Measurements from ENCODE around the gene ZNF213. TPM values are rescaled to one million over a fixed set of nuclear protein-coding genes. Genes with fewer than 3 reads are reported as not detected.

ZNF213 gene
- total RNA-seq, 2 experiments from 2014 or later: 6.1 to 7.5 TPM

GRCh38 chr16:3087243-3088235, 47.3 kb upstream of the ZNF213 start:
- intact Hi-C loops (cut with micrococcal nuclease): no loop called here
- ATAC-seq: peak; percentile 39
- no peaks in the 10 kb centered on the region for H3K9me3 Mint-ChIP-seq
- no peaks in the 10 kb centered on the region for H3K36me3 Mint-ChIP-seq (ENCODE audit: low read depth)
- ChIA-PET CTCF (interaction anchor here (0.8 to 1.7 kb wide), 4 partner anchors 9 to 42 kb away, joined by 3 to 9 read pairs (median 5); no protein-coding TSS in a partner anchor), POLR2A (interaction anchor here (1.2 to 2.9 kb wide), 4 partner anchors 10 to 40 kb away, joined by 3 to 13 read pairs (median 8); no protein-coding TSS in a partner anchor)
- H3K4me1 Mint-ChIP-seq (ENCODE audit: low read depth): peaks cover 25% of the 10 kb centered on the region
- H3K4me3 Mint-ChIP-seq: no peak overlapping the region
- H3K27ac Mint-ChIP-seq: peak overlapping the region; percentile 37
- no peaks in the 10 kb centered on the region for H3K27me3 Mint-ChIP-seq
- TF ChIP-seq, protein P1, sequence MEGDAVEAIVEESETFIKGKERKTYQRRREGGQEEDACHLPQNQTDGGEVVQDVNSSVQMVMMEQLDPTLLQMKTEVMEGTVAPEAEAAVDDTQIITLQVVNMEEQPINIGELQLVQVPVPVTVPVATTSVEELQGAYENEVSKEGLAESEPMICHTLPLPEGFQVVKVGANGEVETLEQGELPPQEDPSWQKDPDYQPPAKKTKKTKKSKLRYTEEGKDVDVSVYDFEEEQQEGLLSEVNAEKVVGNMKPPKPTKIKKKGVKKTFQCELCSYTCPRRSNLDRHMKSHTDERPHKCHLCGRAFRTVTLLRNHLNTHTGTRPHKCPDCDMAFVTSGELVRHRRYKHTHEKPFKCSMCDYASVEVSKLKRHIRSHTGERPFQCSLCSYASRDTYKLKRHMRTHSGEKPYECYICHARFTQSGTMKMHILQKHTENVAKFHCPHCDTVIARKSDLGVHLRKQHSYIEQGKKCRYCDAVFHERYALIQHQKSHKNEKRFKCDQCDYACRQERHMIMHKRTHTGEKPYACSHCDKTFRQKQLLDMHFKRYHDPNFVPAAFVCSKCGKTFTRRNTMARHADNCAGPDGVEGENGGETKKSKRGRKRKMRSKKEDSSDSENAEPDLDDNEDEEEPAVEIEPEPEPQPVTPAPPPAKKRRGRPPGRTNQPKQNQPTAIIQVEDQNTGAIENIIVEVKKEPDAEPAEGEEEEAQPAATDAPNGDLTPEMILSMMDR (IDR thresholded peaks at IDR 0.05): peak; percentile 19
- DNase-seq: no peak

DNA sequence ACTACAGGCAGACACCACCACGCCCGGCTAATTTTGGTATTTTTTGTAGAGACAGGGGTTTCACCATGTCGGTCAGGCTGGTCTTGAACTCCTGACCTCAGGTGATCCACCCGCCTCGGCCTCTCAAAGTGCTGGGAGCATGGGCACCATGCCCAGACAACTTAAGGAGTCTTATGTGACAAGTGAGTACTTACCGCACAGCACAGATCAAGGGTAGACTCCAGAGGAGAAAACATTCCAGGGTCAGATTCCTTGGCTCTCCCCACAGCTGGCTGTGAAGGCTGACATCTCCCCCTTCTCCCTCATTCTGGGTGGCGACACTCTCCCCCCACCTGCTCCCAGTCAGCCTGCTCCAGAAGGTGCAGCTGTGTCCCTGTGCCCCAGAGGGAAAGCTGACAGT, 46.4 kb upstream of the ZNF213 start:
- POLR2A ChIA-PET: interaction anchor here (1.2 to 2.9 kb wide), 3 partner anchors 10 to 40 kb away, joined by 3 to 12 read pairs (median 3); no protein-coding TSS in a partner anchor
- no peak overlapping the region for H3K4me3 Mint-ChIP-seq
- no peak for ATAC-seq

DNA sequence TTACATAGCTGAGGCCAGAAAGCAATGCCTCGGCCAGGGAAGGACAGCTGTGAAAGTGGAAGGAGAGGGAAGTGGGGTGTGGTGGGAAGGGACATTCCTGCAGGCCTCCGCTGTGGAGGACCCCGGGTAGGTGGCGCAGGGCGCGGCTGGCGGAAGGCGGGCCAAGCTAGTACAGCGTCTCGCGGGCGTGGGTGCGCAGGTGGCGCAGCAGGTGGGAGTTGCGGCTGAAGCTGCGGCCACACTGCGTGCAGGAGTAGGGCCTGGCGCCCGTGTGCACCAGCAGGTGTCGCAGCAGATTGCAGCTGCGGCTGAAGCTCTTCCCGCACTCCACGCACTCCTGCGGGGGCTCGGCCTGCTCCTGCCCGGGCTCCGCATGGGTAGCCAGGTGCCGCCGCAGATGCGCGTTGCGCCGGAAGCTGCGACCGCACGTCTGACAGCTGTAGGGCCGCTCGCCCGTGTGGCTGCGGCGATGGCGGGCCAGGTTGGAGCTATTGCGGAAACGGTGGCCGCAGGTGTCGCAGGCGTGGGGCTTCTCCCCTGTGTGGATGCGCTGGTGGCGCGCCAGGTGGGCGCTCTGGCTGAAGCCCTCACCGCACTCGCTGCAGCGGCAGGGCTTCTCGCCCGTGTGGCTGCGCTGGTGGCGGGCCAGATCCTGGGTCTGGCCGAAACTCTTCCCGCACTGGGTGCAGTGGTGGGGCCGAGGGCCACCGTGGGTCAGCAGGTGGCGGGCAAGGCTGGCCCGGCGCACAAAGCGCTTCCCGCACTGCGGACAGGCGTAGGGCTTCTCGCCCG, 45.7 kb upstream of the ZNF213 start:
- no peaks in the 10 kb centered on the region for H3K9me3 Mint-ChIP-seq
- no peak for DNase-seq
- H3K27ac Mint-ChIP-seq: no peak overlapping the region
- TF ChIP-seq, protein P1 (IDR thresholded peaks at IDR 0.05): no peak
- ChIA-PET CTCF (interaction anchor here (0.8 to 1.2 kb wide), 3 partner anchors 10 to 41 kb away, joined by 3 to 7 read pairs (median 4); partner anchors contain the start of gene ZSCAN10), POLR2A (interaction anchor here (1.2 to 2.9 kb wide), 3 partner anchors 9 to 41 kb away, joined by 3 to 12 read pairs (median 3); no protein-coding TSS in a partner anchor)
- H3K4me1 Mint-ChIP-seq (ENCODE audit: low read depth): peaks cover 26% of the 10 kb centered on the region
- no peak overlapping the region for H3K4me3 Mint-ChIP-seq
- no peaks in the 10 kb centered on the region for H3K27me3 Mint-ChIP-seq
- intact Hi-C loops (cut with micrococcal nuclease): no loop called here
- no peak for ATAC-seq
- H3K36me3 Mint-ChIP-seq (ENCODE audit: low read depth): no peaks in the 10 kb centered on the region

More for the DNA sequence above, 46.4 kb upstream of the ZNF213 start:
- no peak for DNase-seq
- CTCF ChIA-PET: interaction anchor here (0.8 to 1.7 kb wide), 4 partner anchors 8 to 41 kb away, joined by 3 to 9 read pairs (median 6); partner anchors contain the start of gene ZSCAN10
- intact Hi-C loops (cut with micrococcal nuclease): no loop called here
- H3K9me3 Mint-ChIP-seq: no peaks in the 10 kb centered on the region
- no peaks in the 10 kb centered on the region for H3K27me3 Mint-ChIP-seq
- H3K4me1 Mint-ChIP-seq (ENCODE audit: low read depth): peaks cover 28% of the 10 kb centered on the region
- TF ChIP-seq, protein P1 (IDR thresholded peaks at IDR 0.05): no peak
- no peaks in the 10 kb centered on the region for H3K36me3 Mint-ChIP-seq (ENCODE audit: low read depth)
- peak overlapping the region; percentile 36 for H3K27ac Mint-ChIP-seq

- Mint-ChIP-seq H3K4me1 (ENCODE audit: low read depth) (peaks cover 31% of the 10 kb centered on the region), H3K9me3 (no peaks in the 10 kb centered on the region), H3K27ac (no peak overlapping the region), H3K27me3 (no peaks in the 10 kb centered on the region), H3K36me3 (ENCODE audit: low read depth) (no peaks in the 10 kb centered on the region), H3K4me3 (no peak overlapping the region)
- intact Hi-C loops (cut with micrococcal nuclease): loop anchor here (5.0 kb wide), 1 partner anchor 37 kb away; no protein-coding TSS in a partner anchor
- DNase-seq: no peak
- TF ChIP-seq, protein P1 (IDR thresholded peaks at IDR 0.05): no peak
- CTCF ChIA-PET: interaction anchor here (0.9 to 1.2 kb wide), 3 partner anchors 9 to 40 kb away, joined by 3 read pairs; partner anchors contain the start of gene ZSCAN10
- no peak for ATAC-seq
- POLR2A ChIA-PET: interaction anchor here (1.2 to 1.3 kb wide), 3 partner anchors 9 to 14 kb away, joined by 3 to 4 read pairs (median 3); no protein-coding TSS in a partner anchor
Measured at GRCh38 chr16:3089717-3090592, 44.9 kb upstream of the ZNF213 start.

Data from activated CD8-positive, alpha-beta T cell treated with anti-CD3 and anti-CD28 coated beads for 36 hours (primary cell).